Suprapubic skin (tissue), 4 donors: ENCODE results near the gene WDR33. TPM values are rescaled to one million over a fixed set of nuclear protein-coding genes. Genes with fewer than 3 reads are reported as not detected.

Experiments
- DNase-seq, 2 donors: peaks; one replicate each; pipeline ENCODE4 v3.0.0-alpha.2; 2019; ENCODE audit warnings: low spot score in 2 of 2
- H3K27ac ChIP-seq: fragments of 200-600 bp; sonication (generic); one replicate; pipeline ENCODE4 v1.5.1; 2019
- H3K27me3 ChIP-seq: fragments of 200-600 bp; sonication (generic); one replicate; pipeline ENCODE4 v1.5.1; 2019
- H3K36me3 ChIP-seq: fragments of 200-600 bp; sonication (generic); one replicate; pipeline ENCODE4 v1.5.1; 2019
- H3K4me1 ChIP-seq: fragments of 200-600 bp; sonication (generic); one replicate; pipeline ENCODE4 v1.5.1; 2019
- H3K4me3 ChIP-seq: fragments of 200-600 bp; sonication (generic); one replicate; pipeline ENCODE4 v1.5.1; 2019; ENCODE audit warnings: mild to moderate bottlenecking
- H3K9me3 ChIP-seq: fragments of 200-600 bp; sonication (generic); one replicate; pipeline ENCODE4 v1.5.1; 2019
- EP300 ChIP-seq: sonication (generic); formaldehyde crosslinking; IDR thresholded peaks from one replicate; pipeline ENCODE4 v1.6.1; 2017; ENCODE audit warnings: antibody characterized with exemption
- POLR2A ChIP-seq, 2 donors: fragments of 450-650 bp; IDR thresholded peaks; one replicate each; pipeline ENCODE4 v1.6.1; 2017; ENCODE audit warnings: antibody characterized with exemption in 2 of 2, mild to moderate bottlenecking in 2 of 2, moderate library complexity in 2 of 2
- POLR2AphosphoS5 ChIP-seq, 3 donors: sonication (generic); formaldehyde crosslinking; IDR thresholded peaks; one replicate each; pipeline ENCODE4 v1.6.1; 2017; ENCODE audit warnings: antibody characterized with exemption in 3 of 3
- WGBS: methylation state at CpG from one replicate; pipeline ENCODE4 v1.1.5; 2018; 5-methylcytosine and 5-hydroxymethylcytosine counted together
- total RNA-seq, 4 donors: library from RNA; depleted of rRNA; stranded (reverse); fragments of >200 nt; gene quantifications; one replicate each; pipeline ENCODE4 v1.1.0, GENCODE V29; 2016
- TF ChIP-seq, protein P1 (sequence below), 2 donors: fragments of 200-600 bp in 1 of 2; fragments of 450-650 bp in 1 of 2; sonication (generic) in 1 of 2; IDR thresholded peaks; one replicate each; pipeline ENCODE4 v1.5.1; 2016 to 2019; ENCODE audit warnings: antibody characterized with exemption in 2 of 2, mild to moderate bottlenecking in 1 of 2, moderate library complexity in 1 of 2

The WDR33 gene
- total RNA-seq, 4 donors from 2014 or later, result 31.9 to 85.8 (median 44.1) TPM

- Histone ChIP-seq H3K27me3 (no peaks in the 10 kb centered on the region), H3K36me3 (no peaks in the 10 kb centered on the region), H3K9me3 (no peaks in the 10 kb centered on the region), H3K4me1 (peaks cover 4% of the 10 kb centered on the region), H3K4me3 (no peak overlapping the region), H3K27ac (no peak overlapping the region)
- TF ChIP-seq, protein P1, sequence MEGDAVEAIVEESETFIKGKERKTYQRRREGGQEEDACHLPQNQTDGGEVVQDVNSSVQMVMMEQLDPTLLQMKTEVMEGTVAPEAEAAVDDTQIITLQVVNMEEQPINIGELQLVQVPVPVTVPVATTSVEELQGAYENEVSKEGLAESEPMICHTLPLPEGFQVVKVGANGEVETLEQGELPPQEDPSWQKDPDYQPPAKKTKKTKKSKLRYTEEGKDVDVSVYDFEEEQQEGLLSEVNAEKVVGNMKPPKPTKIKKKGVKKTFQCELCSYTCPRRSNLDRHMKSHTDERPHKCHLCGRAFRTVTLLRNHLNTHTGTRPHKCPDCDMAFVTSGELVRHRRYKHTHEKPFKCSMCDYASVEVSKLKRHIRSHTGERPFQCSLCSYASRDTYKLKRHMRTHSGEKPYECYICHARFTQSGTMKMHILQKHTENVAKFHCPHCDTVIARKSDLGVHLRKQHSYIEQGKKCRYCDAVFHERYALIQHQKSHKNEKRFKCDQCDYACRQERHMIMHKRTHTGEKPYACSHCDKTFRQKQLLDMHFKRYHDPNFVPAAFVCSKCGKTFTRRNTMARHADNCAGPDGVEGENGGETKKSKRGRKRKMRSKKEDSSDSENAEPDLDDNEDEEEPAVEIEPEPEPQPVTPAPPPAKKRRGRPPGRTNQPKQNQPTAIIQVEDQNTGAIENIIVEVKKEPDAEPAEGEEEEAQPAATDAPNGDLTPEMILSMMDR (IDR thresholded peaks at IDR 0.05), result no peak
- TF ChIP-seq POLR2A (IDR thresholded peaks at IDR 0.05) (no peak), EP300 (no peak), POLR2AphosphoS5 (IDR thresholded peaks at IDR 0.05) (no peak)
- DNase-seq, result no peak
These were observed 27.9 kb downstream of the WDR33 start for GRCh38 chr2:127783101-127783500.

GRCh38 chr2:127778850-127779249, 32.1 kb downstream of the WDR33 start:
- no peaks in the 10 kb centered on the region for H3K9me3 ChIP-seq
- no peaks in the 10 kb centered on the region for H3K36me3 ChIP-seq
- H3K27ac ChIP-seq, result no peak overlapping the region
- peaks cover 12% of the 10 kb centered on the region for H3K4me1 ChIP-seq
- no peak for TF ChIP-seq EP300
- TF ChIP-seq, protein P1 (IDR thresholded peaks at IDR 0.05), result no peak
- no peak for TF ChIP-seq POLR2A (IDR thresholded peaks at IDR 0.05)
- TF ChIP-seq POLR2AphosphoS5 (IDR thresholded peaks at IDR 0.05), result no peak
- WGBS, result 100% methylated on average over 2 of the region's 2 CpGs
- no peak overlapping the region for H3K4me3 ChIP-seq
- DNase-seq, result no peak
- H3K27me3 ChIP-seq, result no peaks in the 10 kb centered on the region

GRCh38 chr2:127778447-127778846, 32.5 kb downstream of the WDR33 start:
- Histone ChIP-seq H3K4me3 (no peak overlapping the region), H3K27ac (no peak overlapping the region), H3K9me3 (no peaks in the 10 kb centered on the region), H3K36me3 (no peaks in the 10 kb centered on the region), H3K27me3 (no peaks in the 10 kb centered on the region), H3K4me1 (peaks cover 12% of the 10 kb centered on the region)
- TF ChIP-seq EP300 (no peak), POLR2A (IDR thresholded peaks at IDR 0.05) (no peak), POLR2AphosphoS5 (IDR thresholded peaks at IDR 0.05) (no peak)
- TF ChIP-seq, protein P1 (IDR thresholded peaks at IDR 0.05), result no peak
- 95% methylated on average over 2 of the region's 2 CpGs for WGBS
- DNase-seq, result no peak

GRCh38 chr2:127776122-127776780, 34.7 kb downstream of the WDR33 start:
- WGBS, result 97% methylated on average over 3 of the region's 3 CpGs
- H3K4me1 ChIP-seq, result peaks cover 19% of the 10 kb centered on the region
- DNase-seq, result no peak
- no peak overlapping the region for H3K27ac ChIP-seq
- no peak for TF ChIP-seq POLR2AphosphoS5 (IDR thresholded peaks at IDR 0.05)
- TF ChIP-seq EP300, result no peak
- TF ChIP-seq, protein P1 (IDR thresholded peaks at IDR 0.05), result no peak
- no peak for TF ChIP-seq POLR2A (IDR thresholded peaks at IDR 0.05)
- no peaks in the 10 kb centered on the region for H3K36me3 ChIP-seq
- no peaks in the 10 kb centered on the region for H3K9me3 ChIP-seq
- no peaks in the 10 kb centered on the region for H3K27me3 ChIP-seq
- H3K4me3 ChIP-seq, result no peak overlapping the region

DNA sequence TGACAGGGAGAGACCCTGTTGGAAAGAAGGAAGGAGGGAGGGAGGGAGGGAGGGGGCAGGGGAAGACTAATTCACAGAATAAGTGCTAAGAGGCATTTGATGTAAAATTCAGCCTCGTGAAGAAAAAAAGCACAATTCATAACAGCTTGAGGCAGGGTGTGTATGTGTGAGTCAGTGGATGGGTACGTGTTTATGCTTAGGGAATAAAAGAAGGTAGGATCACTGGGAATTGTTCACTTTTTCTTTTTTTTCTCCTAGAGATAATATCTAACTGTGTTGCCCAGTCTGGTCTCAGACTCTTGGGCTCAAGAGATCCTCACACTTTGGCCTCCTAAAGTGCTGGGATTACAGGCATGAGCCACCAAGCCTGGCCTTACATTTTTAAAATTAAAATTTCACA, 39.2 kb downstream of the WDR33 start:
- no peak for DNase-seq

More for the DNA sequence above, 39.2 kb downstream of the WDR33 start:
- Histone ChIP-seq H3K9me3 (no peaks in the 10 kb centered on the region), H3K27ac (no peak overlapping the region), H3K27me3 (no peaks in the 10 kb centered on the region), H3K4me1 (peaks cover 21% of the 10 kb centered on the region), H3K36me3 (peaks cover 23% of the 10 kb centered on the region), H3K4me3 (no peak overlapping the region)
- TF ChIP-seq, protein P1 (IDR thresholded peaks at IDR 0.05), result no peak
- no peak for TF ChIP-seq POLR2AphosphoS5 (IDR thresholded peaks at IDR 0.05)
- no peak for TF ChIP-seq POLR2A (IDR thresholded peaks at IDR 0.05)
- no peak for TF ChIP-seq EP300
- 34% methylated on average over 2 of the region's 2 CpGs for WGBS
